Uterus (tissue), 2 donors: ENCODE measurements around the gene CDYL2.

ENCODE experiments used
- CTCF ChIP-seq, 4 experiments: fragments of 200-600 bp in 2 of 4; fragments of 450-650 bp in 2 of 4; sonication (generic) in 2 of 4; IDR thresholded peaks; one replicate each; pipeline ENCODE4 v1.5.1; 2016 to 2019; ENCODE audit warnings: antibody characterized with exemption in 4 of 4, mild to moderate bottlenecking in 2 of 4, moderate library complexity in 1 of 4
- POLR2A ChIP-seq, 2 donors: fragments of 450-650 bp; IDR thresholded peaks; one replicate each; pipeline ENCODE4 v1.6.1; 2016; ENCODE audit warnings: antibody characterized with exemption in 2 of 2, mild to moderate bottlenecking in 1 of 2, moderate library complexity in 1 of 2

GRCh38 chr16:80628254-80628653 lies 176.1 kb downstream of the CDYL2 start:
- TF ChIP-seq CTCF (IDR thresholded peaks at IDR 0.05), result no peak
- no peak for TF ChIP-seq POLR2A (IDR thresholded peaks at IDR 0.05)
